ENCODE measurements around the gene PRSS21.
A peak's percentile ranks its signal among the peaks of the same experiment; 100 is the strongest.

The PRSS21 gene

GRCh38 chr16:2826591-2827373 is 9.7 kb downstream of the PRSS21 start:
- no peak for DNase-seq

GRCh38 chr16:2827374-2827791 is 10.3 kb downstream of the PRSS21 start:
- DNase-seq, result no peak

GRCh38 chr16:2827831-2828520 is 10.9 kb downstream of the PRSS21 start:
- DNase-seq, result no peak

GRCh38 chr16:2828521-2828840 is 11.4 kb downstream of the PRSS21 start:
- no peak for DNase-seq

- DNase-seq, result no peak
Observed at GRCh38 chr16:2828876-2829430, 11.9 kb downstream of the PRSS21 start.

GRCh38 chr16:2829501-2830354 is 12.7 kb downstream of the PRSS21 start, which contains the start of gene ZG16B:
Gene ZG16B, plus strand, starts transcription at chr16:2830303. Its CDS starts 139 bp downstream, at chr16:2830442.
- DNase-seq, result no peak

- DNase-seq, result no peak
Observed at GRCh38 chr16:2830355-2830695, 13.3 kb downstream of the PRSS21 start.

- no peak for DNase-seq
Observed at GRCh38 chr16:2831203-2831602, 14.2 kb downstream of the PRSS21 start.

- DNase-seq, result no peak
Observed at GRCh38 chr16:2833776-2834175, 16.7 kb downstream of the PRSS21 start.

GRCh38 chr16:2834968-2835367 is 17.9 kb downstream of the PRSS21 start:
- DNase-seq, result no peak

GRCh38 chr16:2835638-2836493 is 18.8 kb downstream of the PRSS21 start:
- peak; percentile 100 for DNase-seq

GRCh38 chr16:2836646-2837508 is 19.8 kb downstream of the PRSS21 start:
- no peak for DNase-seq

GRCh38 chr16:2838928-2839327 is 21.9 kb downstream of the PRSS21 start:
- peak; percentile 76 for DNase-seq

- DNase-seq, result no peak
Observed at GRCh38 chr16:2839650-2840450, 22.8 kb downstream of the PRSS21 start.

GRCh38 chr16:2840914-2841313 is 23.9 kb downstream of the PRSS21 start:
- DNase-seq, result no peak

- no peak for DNase-seq
Observed at GRCh38 chr16:2841606-2842339, 24.7 kb downstream of the PRSS21 start.

GRCh38 chr16:2842340-2843000 is 25.4 kb downstream of the PRSS21 start:
- DNase-seq, result peak; percentile 39

GRCh38 chr16:2843526-2843925 is 26.5 kb downstream of the PRSS21 start:
- DNase-seq, result no peak

GRCh38 chr16:2845116-2845515 is 28.1 kb downstream of the PRSS21 start:
- DNase-seq, result no peak
